GM21529 (cell line): ENCODE measurements around the gene HRH2.
"Not testable (repeated sequence)": the region's sequence is repeated elsewhere in the genome, so short reads cannot be mapped to it uniquely, and the experiment has no call there.

ENCODE experiments used
- ATAC-seq: cut with Tn5 transposase; IDR thresholded peaks from one replicate; pipeline ENCODE4 v1.9.1; 2021; ENCODE audit not compliant: unreplicated experiment

Gene HRH2

DNA sequence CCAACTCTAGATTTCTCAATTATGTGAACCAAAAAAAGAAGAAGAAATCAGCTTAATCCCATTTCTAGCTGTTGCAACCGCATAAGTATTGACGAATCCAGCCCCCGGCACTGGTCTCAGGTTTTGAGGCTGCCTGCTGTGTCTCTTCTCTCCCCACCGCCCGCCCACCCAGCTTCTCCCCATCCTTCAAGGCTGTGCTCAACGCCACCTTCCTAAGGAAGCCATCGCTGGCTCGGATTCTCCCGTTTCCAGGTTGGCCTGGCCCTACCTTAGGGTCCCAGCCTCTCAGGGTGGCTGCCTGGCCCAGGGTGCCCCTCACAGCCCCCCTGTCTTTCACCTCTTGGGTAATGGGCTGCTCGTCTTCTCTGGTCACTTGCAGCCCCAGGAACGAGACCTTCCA, 77.8 kb downstream of the HRH2 start:
- ATAC-seq: no peak

DNA sequence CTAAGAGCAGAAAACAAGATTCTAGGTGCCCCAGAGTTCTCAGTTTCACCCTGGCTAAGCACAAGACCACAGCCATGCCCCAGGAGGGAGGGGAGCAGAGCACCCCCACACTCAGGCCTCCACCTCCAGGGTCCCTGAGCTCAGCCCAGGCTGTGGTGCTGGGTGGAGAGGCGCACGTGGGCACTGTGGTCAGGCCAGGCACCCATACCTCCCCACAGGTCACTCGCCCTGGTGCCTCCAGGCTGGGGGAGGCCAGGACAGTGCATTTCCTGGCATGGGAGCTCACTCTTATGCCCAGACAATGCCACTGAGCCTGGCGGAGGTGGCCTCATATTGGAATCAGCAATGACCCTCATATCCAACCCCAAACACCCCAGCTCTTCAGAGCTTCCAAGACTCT, 78.8 kb downstream of the HRH2 start:
- no peak for ATAC-seq

- no peak for ATAC-seq
Observed at GRCh38 chr5:175737481-175737880, 79.6 kb downstream of the HRH2 start.

DNA sequence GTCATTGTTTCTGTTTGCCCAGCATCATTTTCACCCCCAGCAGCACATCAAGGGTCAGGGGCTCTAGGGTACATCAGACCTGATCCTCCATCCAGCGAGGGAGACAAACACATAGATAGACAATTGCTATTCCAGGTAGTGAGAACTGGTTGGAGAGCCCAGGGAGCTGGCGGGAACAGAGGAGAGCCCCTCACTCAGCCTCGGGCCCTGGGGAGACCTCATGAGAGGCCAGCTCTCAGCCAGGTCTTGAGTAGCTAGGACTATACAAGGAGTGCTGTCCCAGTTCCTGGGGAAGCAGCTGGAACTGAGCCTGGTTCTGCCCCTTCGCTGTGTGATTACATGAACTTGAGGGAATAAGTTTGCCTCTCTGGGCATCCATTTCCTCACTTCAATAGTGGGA, 80.3 kb downstream of the HRH2 start:
- no peak for ATAC-seq

DNA sequence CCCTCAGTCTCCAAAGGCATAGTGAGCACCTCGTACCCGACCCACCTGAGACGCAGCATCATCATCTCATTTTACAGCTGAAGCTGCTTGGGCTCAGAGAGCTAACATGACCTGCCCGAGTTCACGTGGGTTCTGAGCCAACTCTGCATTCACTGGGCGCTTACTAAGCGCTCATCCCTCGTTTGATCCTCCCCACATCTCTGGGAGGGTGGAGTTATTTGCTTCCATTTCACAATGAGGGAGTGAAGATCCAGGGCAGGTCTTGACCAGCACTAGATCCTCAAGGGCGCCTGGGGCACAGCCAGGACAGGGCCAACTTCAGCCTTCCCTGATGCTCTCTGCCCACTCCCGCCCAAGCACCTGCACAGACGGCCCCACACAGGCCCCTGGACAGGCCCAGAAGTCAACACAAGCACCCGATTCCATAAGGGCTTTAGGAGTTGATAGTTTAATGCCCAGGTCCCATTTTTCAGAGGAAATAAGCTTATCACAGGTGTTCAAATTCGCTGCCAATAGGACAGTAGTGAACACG, 80.8 kb downstream of the HRH2 start:
- no peak for ATAC-seq

DNA sequence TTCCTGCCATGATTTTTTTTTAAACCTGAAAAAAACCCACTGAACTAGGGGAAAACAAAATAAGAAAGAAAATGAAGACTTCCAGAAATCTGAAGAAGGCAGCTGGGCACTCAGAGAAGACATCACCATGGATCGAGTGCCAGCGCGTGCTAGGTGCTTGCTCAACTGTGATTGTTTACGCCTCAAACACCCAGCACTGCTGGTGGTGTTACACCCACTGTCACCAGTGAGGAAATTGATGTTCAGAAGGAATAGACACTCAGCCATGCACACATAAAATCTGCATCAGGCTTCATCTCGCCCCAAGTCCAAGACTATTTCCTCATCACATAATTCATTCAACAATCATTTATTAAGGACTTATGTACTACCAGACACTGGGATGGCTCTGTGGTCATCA, 82.1 kb downstream of the HRH2 start:
- ATAC-seq: no peak

- no peak for ATAC-seq
Observed at GRCh38 chr5:175741556-175741955, 83.7 kb downstream of the HRH2 start.

- no peak for ATAC-seq
Observed at GRCh38 chr5:175742290-175742994, 84.6 kb downstream of the HRH2 start.

- no peak for ATAC-seq
Observed at GRCh38 chr5:175743676-175744210, 85.9 kb downstream of the HRH2 start.

- ATAC-seq: no peak
Observed at GRCh38 chr5:175745210-175745609, 87.3 kb downstream of the HRH2 start.

DNA sequence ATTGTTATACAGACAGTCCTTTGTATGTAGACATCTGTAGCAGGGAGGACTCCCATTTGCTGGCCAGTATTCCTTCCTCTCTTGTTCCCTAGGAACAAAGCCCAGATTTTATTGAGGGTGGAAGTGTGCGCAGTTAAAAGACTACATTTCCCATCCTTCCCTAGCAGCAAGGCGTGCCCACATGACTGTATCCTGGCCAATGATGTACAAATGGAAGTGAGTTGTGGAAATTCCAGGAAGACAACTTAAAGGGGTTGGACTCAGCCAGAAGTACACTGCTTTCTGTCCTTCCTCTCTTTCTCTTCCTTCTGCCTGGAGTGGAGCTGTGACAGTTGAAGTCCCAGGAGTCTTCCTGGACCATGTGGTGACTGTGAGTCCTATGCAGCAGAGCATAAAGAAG, 89.0 kb downstream of the HRH2 start:
- ATAC-seq: no peak

DNA sequence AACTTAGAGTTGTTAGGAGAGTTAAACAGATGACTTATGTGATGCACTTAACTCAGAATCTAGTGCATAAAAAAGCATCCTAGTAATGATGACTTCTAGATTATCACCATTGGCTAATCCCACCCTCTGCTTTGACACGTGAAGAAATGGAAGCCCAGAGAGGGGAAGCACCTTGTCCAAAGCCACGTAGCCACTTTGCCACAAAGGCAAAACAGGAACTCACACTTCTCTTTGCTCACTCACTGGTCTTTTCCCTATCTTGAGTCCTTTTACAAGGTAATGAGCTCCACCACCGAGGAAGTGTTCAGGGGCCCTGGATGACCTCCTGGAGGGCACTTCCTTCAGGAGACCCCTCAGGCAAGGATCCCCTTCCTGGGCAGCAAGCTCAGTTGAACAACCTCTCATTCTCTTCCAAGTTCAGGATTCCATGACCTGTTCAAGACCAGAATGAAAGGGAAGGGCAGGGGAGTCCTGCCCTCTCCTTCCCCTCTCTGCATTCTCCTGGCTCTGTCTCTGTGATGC, 89.7 kb downstream of the HRH2 start:
- no peak for ATAC-seq

- ATAC-seq: no peak
Observed at GRCh38 chr5:175748650-175749049, 90.8 kb downstream of the HRH2 start.

GRCh38 chr5:175749591-175749990, 91.7 kb downstream of the HRH2 start:
- no peak for ATAC-seq

DNA sequence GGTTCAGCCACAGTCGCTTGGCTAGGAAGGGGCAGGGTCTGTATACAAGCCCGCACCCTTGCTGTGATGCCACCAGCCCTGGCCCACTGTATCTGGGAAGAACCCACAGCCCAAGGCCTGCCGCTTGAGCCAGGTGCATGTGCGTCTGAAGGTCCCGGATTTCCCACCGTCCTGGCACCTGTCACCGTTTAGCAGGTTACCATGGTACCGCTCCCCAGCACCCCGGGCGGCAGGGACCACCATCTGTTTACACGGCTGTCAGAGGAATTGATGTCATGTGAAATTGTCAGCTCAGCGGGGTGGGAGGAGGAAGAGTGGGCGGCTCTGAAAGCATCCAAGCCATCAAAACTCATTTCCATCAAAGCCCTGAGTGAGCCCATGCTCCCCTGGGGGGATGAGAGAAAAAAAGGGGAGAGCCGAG, 92.7 kb downstream of the HRH2 start:
- ATAC-seq: no peak

DNA sequence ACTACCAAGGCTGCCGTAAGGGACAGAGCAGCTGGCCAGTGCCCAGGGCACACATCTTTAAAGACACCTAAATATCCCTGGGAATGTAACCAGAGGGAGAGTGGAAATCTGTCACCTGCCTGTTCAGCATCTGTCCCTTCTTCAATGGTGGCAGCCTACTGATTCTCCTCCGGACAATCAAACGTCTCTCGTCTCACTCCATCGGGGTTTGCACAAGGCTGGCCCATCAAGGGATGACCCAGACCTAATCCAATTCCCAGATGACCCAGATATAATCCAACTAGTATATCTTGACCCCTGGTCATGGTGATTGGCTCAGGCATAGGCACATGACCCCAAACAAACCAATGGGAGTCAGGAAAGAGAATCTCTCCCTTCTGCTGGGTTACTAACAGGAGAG, 93.5 kb downstream of the HRH2 start:
- ATAC-seq: no peak

GRCh38 chr5:175752826-175753535, 95.1 kb downstream of the HRH2 start:
- ATAC-seq: no peak

DNA sequence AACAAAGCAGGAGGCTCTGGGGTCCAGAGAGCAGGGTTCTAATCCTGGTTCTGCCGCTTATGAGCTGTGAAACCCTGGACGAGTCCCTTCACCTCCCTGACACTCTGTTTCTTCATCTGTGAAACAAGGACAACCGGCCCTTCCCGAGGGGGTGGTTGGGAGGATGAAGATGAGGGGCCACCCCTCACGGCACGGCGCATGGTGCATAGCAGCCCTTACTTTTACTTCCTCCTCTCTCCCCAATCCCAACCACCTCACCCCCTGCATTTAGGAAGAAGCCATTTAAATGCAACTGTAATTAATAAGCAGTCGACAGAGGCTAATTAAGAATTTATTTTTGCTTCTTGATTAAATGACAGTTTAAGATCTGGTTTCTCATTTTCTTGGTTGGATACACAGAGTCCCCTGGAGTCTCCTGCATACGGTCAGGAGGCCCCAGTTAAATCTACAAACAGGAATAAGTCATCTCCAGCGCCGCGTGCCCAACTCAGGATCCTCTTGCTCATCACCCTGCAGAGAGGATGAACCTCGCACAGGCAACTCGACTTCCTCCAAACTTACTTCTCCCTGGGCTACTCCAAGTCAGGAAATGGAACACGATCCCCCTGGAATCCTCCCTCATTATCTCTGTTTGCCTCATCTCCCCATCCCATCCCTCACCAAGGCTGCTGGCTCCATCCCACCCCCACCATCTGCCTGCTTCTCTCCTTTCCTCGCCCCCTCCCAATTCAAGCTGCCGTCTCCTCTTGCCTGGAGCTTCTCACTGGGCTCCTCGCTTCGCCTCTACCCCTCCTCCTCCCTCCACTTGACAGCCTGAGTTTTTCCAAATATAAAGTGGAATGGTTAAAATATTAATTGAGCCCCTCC, 95.9 kb downstream of the HRH2 start:
- ATAC-seq: no peak

GRCh38 chr5:175759991-175760390, 102.1 kb downstream of the HRH2 start:
- ATAC-seq: not testable (repeated sequence)
